Cardiac muscle cell (in vitro differentiated cells and primary cell): ENCODE data around the gene HOXD13. TPM values are rescaled to one million over a fixed set of nuclear protein-coding genes. Genes with fewer than 3 reads are reported as not detected.

Experiments
- DNase-seq, 2 donors: peaks; one replicate each; pipeline versions ENCODE4 v3.0.0 to v3.0.0-alpha.2; 2010 to 2017; ENCODE audit warnings: low read depth in 1 of 2, low spot score in 1 of 2
- H3K27ac ChIP-seq: fragments of 200-600 bp; sonication (generic); 2 replicates; pipeline ENCODE4 v1.5.1; 2016
- H3K27me3 ChIP-seq: fragments of 200-600 bp; sonication (generic); 2 replicates; pipeline ENCODE4 v1.6.0; 2016; ENCODE audit warnings: control low read depth
- H3K36me3 ChIP-seq: fragments of 200-600 bp; sonication (generic); 2 replicates; pipeline ENCODE4 v1.5.1; 2016; ENCODE audit warnings: control low read depth
- H3K4me1 ChIP-seq: fragments of 200-600 bp; sonication (generic); 2 replicates; pipeline ENCODE4 v1.8.1; 2017; ENCODE audit warnings: low read depth, mild to moderate bottlenecking, mixed run types
- H3K4me3 ChIP-seq: fragments of 200-600 bp; sonication (generic); 2 replicates; pipeline ENCODE4 v1.5.1; 2016; ENCODE audit warnings: mild to moderate bottlenecking
- H3K9me3 ChIP-seq: fragments of 200-600 bp; sonication (generic); 2 replicates; pipeline ENCODE4 v1.5.1; 2017; ENCODE audit warnings: low read depth, mild to moderate bottlenecking, control low read depth
- CTCF ChIP-seq: IDR thresholded peaks from 2 replicates; pipeline ENCODE4 v1.5.1; 2012; ENCODE audit warnings: low read depth, mild to moderate bottlenecking, low read length
- polyA plus RNA-seq: library from polyadenylated mRNA; unstranded; fragments of >200 nt; fragmentation: Nextera tagmentation; extraction: Ambion mirVana; gene quantifications from 2 replicates; pipeline ENCODE4 v1.2.1, GENCODE V29; 2016
- total RNA-seq: library from RNA; depleted of rRNA; stranded (reverse); fragments of >200 nt; gene quantifications from 2 replicates; pipeline ENCODE4 v1.2.3, GENCODE V29; 2016

HOXD13 gene
- total and polyA plus RNA-seq, 2 experiments from 2014 or later, result not detected

GRCh38 chr2:176114930-176115625 lies 22.6 kb downstream of the HOXD13 start:
- Histone ChIP-seq H3K4me1 (no peaks in the 10 kb centered on the region), H3K4me3 (no peak overlapping the region), H3K36me3 (no peaks in the 10 kb centered on the region), H3K9me3 (no peaks in the 10 kb centered on the region), H3K27me3 (peaks cover 100% of the 10 kb centered on the region), H3K27ac (no peak overlapping the region)
- TF ChIP-seq CTCF, result no peak
- no peak for DNase-seq

- no peak for DNase-seq
- TF ChIP-seq CTCF, result no peak
- no peak within 1 kb of the TSS for H3K4me3 ChIP-seq
- H3K27ac ChIP-seq, result no peak within 1 kb of the TSS
- H3K4me1 ChIP-seq, result no peaks in the 10 kb centered on the region
- no peaks in the 10 kb centered on the region for H3K9me3 ChIP-seq
- no peaks in the 10 kb centered on the region for H3K36me3 ChIP-seq
- peaks cover 100% of the 10 kb centered on the region for H3K27me3 ChIP-seq
Measured at GRCh38 chr2:176115883-176116813, 23.6 kb downstream of the HOXD13 start, which contains the start of gene HOXD10. Gene HOXD10 (plus strand): TSS chr2:176116778. CDS start chr2:176116834, 56 bp downstream.

- Histone ChIP-seq H3K4me3 (no peak overlapping the region), H3K9me3 (no peaks in the 10 kb centered on the region), H3K36me3 (no peaks in the 10 kb centered on the region), H3K27me3 (peaks cover 100% of the 10 kb centered on the region), H3K4me1 (no peaks in the 10 kb centered on the region), H3K27ac (no peak overlapping the region)
- no peak for DNase-seq
- TF ChIP-seq CTCF, result no peak
Measured at GRCh38 chr2:176117162-176117822, 24.8 kb downstream of the HOXD13 start.

- H3K9me3 ChIP-seq, result no peaks in the 10 kb centered on the region
- TF ChIP-seq CTCF, result no peak
Measured at GRCh38 chr2:176117823-176118371, 25.4 kb downstream of the HOXD13 start.

More at GRCh38 chr2:176117823-176118371, 25.4 kb downstream of the HOXD13 start:
- H3K27me3 ChIP-seq, result peaks cover 100% of the 10 kb centered on the region
- H3K36me3 ChIP-seq, result no peaks in the 10 kb centered on the region
- no peak for DNase-seq
- H3K4me1 ChIP-seq, result no peaks in the 10 kb centered on the region
- no peak overlapping the region for H3K4me3 ChIP-seq
- no peak overlapping the region for H3K27ac ChIP-seq
